ENCODE results near the gene HYCC1.
"Not testable (repeated sequence)": the region's sequence is repeated elsewhere in the genome, so short reads cannot be mapped to it uniquely, and the experiment has no call there.

Gene HYCC1

GRCh38 chr7:23013715-23014649, at the start of gene HYCC1:
Gene HYCC1 (minus strand): TSS chr7:23014130. CDS start chr7:22991111, 23,019 bp downstream.
- DNase-seq (ENCODE audit: low read depth), result peak; percentile 98

GRCh38 chr7:23062452-23062851, 48.5 kb upstream of the HYCC1 start:
- no peak for DNase-seq (ENCODE audit: low read depth)

- DNase-seq (ENCODE audit: low read depth), result no peak
These were observed 47.4 kb upstream of the HYCC1 start for GRCh38 chr7:23061327-23061726.

GRCh38 chr7:23058408-23059096, 44.6 kb upstream of the HYCC1 start:
- DNase-seq (ENCODE audit: low read depth), result peak; percentile 31

- DNase-seq (ENCODE audit: low read depth), result peak; percentile 43
These were observed 41.8 kb upstream of the HYCC1 start for GRCh38 chr7:23055582-23056178.

- DNase-seq (ENCODE audit: low read depth), result not testable (repeated sequence)
These were observed 37.2 kb upstream of the HYCC1 start for GRCh38 chr7:23051124-23051485.

GRCh38 chr7:23046336-23046735, 32.4 kb upstream of the HYCC1 start:
- DNase-seq (ENCODE audit: low read depth), result not testable (repeated sequence)

GRCh38 chr7:23045086-23045485, 31.2 kb upstream of the HYCC1 start:
- DNase-seq (ENCODE audit: low read depth), result not testable (repeated sequence)

GRCh38 chr7:23044581-23044980, 30.7 kb upstream of the HYCC1 start:
- no peak for DNase-seq (ENCODE audit: low read depth)

- DNase-seq (ENCODE audit: low read depth), result no peak
These were observed 29.5 kb upstream of the HYCC1 start for GRCh38 chr7:23043441-23043840.

GRCh38 chr7:23039674-23040073, 25.7 kb upstream of the HYCC1 start:
- not testable (repeated sequence) for DNase-seq (ENCODE audit: low read depth)

GRCh38 chr7:23035542-23036371, 21.8 kb upstream of the HYCC1 start:
- DNase-seq (ENCODE audit: low read depth), result not testable (repeated sequence)

GRCh38 chr7:23027261-23027660, 13.3 kb upstream of the HYCC1 start:
- no peak for DNase-seq (ENCODE audit: low read depth)

GRCh38 chr7:23026164-23026563, 12.2 kb upstream of the HYCC1 start:
- DNase-seq (ENCODE audit: low read depth), result no peak

- DNase-seq (ENCODE audit: low read depth), result no peak
These were observed 10.5 kb upstream of the HYCC1 start for GRCh38 chr7:23024454-23024853.

- DNase-seq (ENCODE audit: low read depth), result no peak
These were observed 8.9 kb upstream of the HYCC1 start for GRCh38 chr7:23022851-23023250.

GRCh38 chr7:23022258-23022769, 8.4 kb upstream of the HYCC1 start:
- peak; percentile 65 for DNase-seq (ENCODE audit: low read depth)

GRCh38 chr7:23021596-23021995, 7.7 kb upstream of the HYCC1 start:
- no peak for DNase-seq (ENCODE audit: low read depth)

GRCh38 chr7:23020742-23021401, 6.9 kb upstream of the HYCC1 start:
- peak; percentile 91 for DNase-seq (ENCODE audit: low read depth)

GRCh38 chr7:23018750-23019149, 4.8 kb upstream of the HYCC1 start:
- DNase-seq (ENCODE audit: low read depth), result no peak

GRCh38 chr7:23017309-23017708, 3.4 kb upstream of the HYCC1 start:
- no peak for DNase-seq (ENCODE audit: low read depth)
